Measurements from ENCODE around the gene RNF17. TPM values are rescaled to one million over a fixed set of nuclear protein-coding genes. Genes with fewer than 3 reads are reported as not detected.

RNF17 gene
- total and polyA plus RNA-seq, 2 donors (not counting 3 experiments of a cell fraction or from before 2014, with no cell fraction given) = 0.30 TPM; not detected in 1

DNA sequence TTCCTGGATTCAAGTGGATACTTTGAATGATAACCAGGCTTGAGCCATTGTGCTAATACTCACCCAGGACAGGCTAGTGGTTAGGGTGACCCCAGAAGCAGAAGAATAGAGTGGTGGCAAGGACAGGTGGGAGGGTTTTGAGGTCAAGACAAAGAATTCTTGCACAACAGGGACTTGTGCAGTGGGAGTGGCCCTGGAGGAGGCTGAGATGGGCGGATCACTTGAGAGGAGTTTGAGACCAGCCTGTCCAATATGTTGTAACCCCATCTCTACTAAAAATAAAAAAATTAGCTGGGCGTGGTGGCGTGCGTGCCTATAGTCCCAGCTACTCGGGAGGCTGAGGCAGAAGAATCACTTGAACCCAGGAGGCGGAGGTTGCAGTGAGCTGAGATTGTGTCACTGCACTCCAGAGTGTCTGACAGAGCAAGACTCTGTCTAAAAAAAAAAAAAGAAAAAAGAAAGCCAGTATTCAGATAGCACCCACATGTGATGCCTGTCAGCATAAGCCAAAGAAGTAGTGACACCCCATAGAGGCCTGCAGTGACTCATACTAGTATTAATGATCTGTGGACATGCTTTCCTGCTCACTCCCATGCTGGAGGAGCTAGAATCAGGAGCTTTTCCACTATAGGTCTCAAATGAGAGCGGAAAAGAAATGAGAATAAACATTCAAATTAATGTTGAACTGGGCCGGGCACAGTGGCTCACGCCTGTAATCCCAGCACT, 78.7 kb downstream of the RNF17 start:
- TF ChIP-seq POLR2AphosphoS5 (IDR thresholded peaks at IDR 0.05; ENCODE audit: insufficient read depth, low read depth, low read length) = no peak
- no peak for TF ChIP-seq GATA2 (IDR thresholded peaks at IDR 0.05; ENCODE audit: insufficient read depth, insufficient read length, low read depth, low read length)
- no peak for TF ChIP-seq EZH2 (IDR thresholded peaks at IDR 0.05; ENCODE audit: borderline replicate concordance, low read depth, low read length, severe bottlenecking)
- no peak for TF ChIP-seq MAX (IDR thresholded peaks at IDR 0.05; ENCODE audit: insufficient read depth, insufficient read length)
- TF ChIP-seq MYC (IDR thresholded peaks at IDR 0.05; ENCODE audit: low read depth, low read length) = no peak
- TF ChIP-seq FOS (IDR thresholded peaks at IDR 0.05; ENCODE audit: borderline replicate concordance, insufficient read depth, low read length) = no peak
- no peak for TF ChIP-seq CTCF (IDR thresholded peaks at IDR 0.05; ENCODE audit: extremely low read depth in 1 of 2, insufficient read depth in 1 of 2, low read depth in 1 of 2, low read length in 2 of 2)
- no peak for TF ChIP-seq POLR2A (IDR thresholded peaks at IDR 0.05; ENCODE audit: low read depth, low read length)
- TF ChIP-seq JUN (IDR thresholded peaks at IDR 0.05; ENCODE audit: borderline replicate concordance, insufficient read depth, insufficient read length, low read depth) = no peak

More for the DNA sequence above, 78.7 kb downstream of the RNF17 start:
- FAIRE-seq (no peak), DNase-seq (ENCODE audit: low read depth, low spot score) (no peak)
- Histone ChIP-seq H3K79me2 (ENCODE audit: control insufficient read depth, insufficient read depth, low read length) (no peaks in the 10 kb centered on the region), H3K4me3 (replicated peaks in 1 of 3; ENCODE audit: insufficient read depth in 1 of 3, low read depth in 1 of 3, low read length in 3 of 3) (no peak overlapping the region), H3K27ac (ENCODE audit: insufficient read depth, low read depth, low read length) (no peak overlapping the region), H3K4me1 (ENCODE audit: control insufficient read depth, extremely low read depth, insufficient read depth, low read length) (no peaks in the 10 kb centered on the region), H3K9me1 (replicated peaks; ENCODE audit: control insufficient read depth, extremely low read depth, insufficient read depth, low read length) (no peaks in the 10 kb centered on the region), H4K20me1 (replicated peaks; ENCODE audit: control insufficient read depth, extremely low read depth, insufficient read depth, low read length) (no peaks in the 10 kb centered on the region), H3K36me3 (ENCODE audit: control insufficient read depth in 2 of 2, extremely low read depth in 1 of 2, insufficient read depth in 2 of 2, low read length in 2 of 2) (no peaks in the 10 kb centered on the region), H3K9me3 (replicated peaks; ENCODE audit: control insufficient read depth, insufficient read depth, low read length) (no peaks in the 10 kb centered on the region), H3K9ac (replicated peaks; ENCODE audit: extremely low read depth, insufficient read depth, low read length) (no peak overlapping the region), H3K4me2 (ENCODE audit: insufficient read depth, low read length) (no peak overlapping the region), H3K27me3 (ENCODE audit: control insufficient read depth in 2 of 2, insufficient read depth in 2 of 2, low read length in 2 of 2) (peaks cover 0 to 4% of the 10 kb centered on the region in 2 experiments), H2AFZ (ENCODE audit: low read depth, low read length) (no peak overlapping the region)
- dilution Hi-C loops (cut with MboI; ENCODE audit: extremely low pct_ligation_motif_present, low sequenced_read_pairs) = no loop called here
- POLR2A ChIA-PET = no interaction called here
- intact Hi-C loops (cut with micrococcal nuclease) = no loop called here
- CTCF ChIA-PET = interaction anchor here (1.0 kb wide), 1 partner anchor 15 kb away, joined by 3 read pairs; no protein-coding TSS in a partner anchor
- no TSS peak for BruUV-seq (replicated peaks)

Data from endothelial cell of umbilical vein (primary cell).